Epidermal melanocyte (primary cell): Measurements from ENCODE around the gene CD46.

ENCODE experiments used
- DNase-seq: peaks from one replicate; pipeline ENCODE4 v3.0.0; 2011; ENCODE audit warnings: low spot score; ENCODE audit not compliant: insufficient read length

CD46 gene

DNA sequence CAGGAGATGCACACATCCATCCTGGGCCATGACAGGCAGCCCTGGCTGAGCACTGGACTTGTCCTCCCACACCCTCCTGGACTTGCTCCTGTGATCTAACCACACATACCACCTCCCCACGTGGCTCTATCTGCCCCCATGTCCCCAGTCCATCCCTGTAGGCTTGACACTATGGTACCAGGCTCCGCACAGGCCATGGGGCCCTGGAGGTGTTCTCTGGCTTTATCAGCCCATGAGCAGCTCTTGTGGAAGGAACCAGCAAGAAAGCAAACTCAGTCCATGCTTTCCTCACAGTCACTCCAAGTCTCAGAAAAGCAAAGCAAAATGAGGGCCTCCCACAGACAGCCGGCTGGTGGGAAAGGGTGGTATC is 61.6 kb downstream of the CD46 start:
- no peak for DNase-seq

DNA sequence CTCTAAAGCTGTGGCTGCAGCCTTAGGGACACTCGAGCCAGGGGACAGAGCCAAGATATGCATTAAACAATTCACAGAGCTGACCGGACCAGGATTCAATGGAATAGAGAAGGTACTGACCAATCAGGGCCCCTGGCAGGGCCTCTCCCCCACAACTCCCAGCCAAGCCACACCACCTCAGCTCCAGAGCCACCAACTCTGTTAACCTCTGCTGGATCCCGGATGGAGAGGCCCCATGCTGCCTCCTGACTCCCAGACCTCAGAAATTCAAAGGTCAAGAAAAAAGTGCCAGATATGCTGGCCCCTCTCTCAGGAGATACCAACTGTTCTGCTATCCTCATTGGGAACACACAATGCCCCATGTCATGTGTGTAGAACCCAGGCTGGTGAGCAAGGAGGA is 62.1 kb downstream of the CD46 start:
- DNase-seq = no peak

DNA sequence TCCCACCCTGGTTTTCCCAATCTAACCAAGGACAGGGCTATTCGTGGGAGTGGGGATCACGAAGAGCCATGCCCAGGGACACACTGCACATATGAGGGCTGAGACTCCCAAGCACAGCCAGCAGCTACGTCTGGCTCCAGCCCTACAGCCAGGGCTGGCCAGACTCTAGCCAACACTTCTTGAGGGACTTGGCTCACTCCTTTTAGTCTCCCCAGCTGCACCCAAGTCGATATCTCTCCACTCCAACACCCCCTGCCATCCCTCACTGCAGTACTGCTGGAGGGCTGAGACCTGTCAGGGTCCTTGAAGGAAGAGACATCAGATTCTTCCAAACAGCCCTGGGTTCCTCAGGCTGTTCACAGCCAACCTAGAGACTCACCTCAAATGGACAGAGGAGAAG is 62.6 kb downstream of the CD46 start:
- DNase-seq = no peak

DNA sequence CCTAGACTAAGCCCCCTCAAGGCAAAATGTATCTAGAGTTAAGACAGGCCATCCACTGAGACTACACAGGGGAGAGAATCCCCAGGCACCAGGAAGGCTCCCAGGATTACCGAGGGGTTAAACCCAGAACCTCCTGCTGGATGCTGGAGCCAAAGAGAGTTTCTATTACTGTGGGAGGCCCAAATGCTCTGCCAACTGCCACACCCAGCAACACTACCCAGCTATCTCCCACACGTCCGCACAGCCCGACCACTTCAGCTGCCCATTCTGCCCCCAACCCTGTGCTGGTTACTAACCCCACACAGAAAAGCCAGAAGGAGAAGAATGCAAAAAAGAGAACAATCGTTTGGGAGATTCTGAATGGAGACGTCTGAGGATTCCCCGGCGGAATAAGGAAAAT is 63.6 kb downstream of the CD46 start:
- no peak for DNase-seq

DNA sequence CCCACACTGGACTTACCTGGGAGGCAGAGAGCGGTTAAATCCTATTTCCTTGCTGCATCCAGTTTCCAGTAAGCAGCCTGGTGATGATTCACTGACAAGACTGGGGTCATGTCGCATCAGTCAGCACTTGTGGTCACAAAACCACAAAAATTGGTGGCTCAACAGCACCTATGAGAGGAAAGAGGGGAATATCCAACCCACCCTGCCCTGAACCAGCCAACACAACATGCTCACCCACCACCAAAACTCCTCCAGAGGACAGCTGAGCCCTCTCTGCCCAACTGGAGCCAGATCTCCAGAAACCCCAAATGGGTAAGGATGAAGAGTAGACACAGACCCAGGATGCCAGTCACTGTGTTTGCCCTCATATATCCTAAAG is 64.0 kb downstream of the CD46 start:
- no peak for DNase-seq

DNA sequence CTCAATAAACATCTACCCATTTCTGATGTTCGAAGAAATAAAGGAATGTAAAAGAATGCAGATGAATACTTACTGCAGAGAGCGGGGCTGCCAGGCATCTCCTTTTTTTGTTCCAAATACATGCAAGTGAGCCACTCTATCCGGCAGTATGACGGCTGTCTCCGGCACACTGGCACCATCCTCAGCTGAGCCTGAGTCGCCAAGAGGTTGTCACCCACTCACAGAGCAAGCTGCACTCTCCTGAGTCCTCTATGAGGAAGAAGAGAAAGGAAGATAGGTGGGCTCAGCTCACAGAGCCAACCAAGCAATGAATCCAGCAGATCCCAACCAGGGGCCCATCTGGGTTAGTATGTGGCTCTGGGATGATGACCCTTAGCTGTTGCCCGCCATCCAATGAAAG is 65.3 kb downstream of the CD46 start:
- DNase-seq = no peak

DNA sequence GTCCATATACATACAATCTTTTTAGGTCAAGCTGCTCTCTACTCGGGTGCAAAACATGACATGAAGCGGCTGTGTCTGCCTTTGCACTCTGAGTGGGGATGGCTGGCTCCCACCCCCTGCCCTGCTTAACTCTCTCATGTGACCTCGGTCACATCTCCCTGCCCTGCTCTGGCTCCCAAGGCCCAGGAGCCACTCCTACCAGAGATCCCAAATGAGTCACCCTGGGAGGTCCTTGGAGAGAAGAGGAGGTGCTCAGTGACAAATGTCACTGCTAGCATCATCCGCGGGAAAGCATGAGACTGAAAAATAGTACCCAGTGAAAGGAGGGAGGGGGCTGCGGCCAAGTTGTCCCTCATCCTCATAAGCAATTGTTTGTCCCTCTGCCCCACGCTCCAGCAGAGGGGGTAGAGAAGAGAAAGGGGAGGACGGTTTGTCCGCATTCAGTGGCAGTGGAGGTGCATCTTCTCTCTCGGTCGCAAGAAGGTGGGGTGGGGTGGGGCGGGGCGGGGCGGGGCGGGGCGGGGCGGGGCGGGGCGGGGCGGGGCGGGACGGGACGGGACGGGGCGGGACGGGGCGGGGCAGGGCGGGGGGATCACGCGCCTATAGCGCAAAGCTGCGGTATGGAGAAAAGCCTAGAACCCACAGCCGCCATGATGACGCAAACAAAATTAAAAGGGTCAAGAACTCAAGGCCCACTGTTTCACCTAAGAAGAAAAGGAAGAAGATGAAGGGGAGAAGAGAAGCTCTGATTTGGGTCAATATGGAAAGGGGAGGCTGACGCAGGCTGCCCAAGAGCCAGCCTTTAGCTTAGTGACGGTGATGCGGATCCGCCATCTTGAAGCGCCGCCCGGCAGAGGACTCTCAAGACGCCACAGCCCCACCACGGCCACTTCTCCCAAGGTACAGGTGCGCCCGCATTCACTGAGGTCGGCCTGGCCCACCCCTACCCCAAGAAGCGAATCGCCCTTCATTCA is 66.2 kb downstream of the CD46 start:
- DNase-seq = no peak

DNA sequence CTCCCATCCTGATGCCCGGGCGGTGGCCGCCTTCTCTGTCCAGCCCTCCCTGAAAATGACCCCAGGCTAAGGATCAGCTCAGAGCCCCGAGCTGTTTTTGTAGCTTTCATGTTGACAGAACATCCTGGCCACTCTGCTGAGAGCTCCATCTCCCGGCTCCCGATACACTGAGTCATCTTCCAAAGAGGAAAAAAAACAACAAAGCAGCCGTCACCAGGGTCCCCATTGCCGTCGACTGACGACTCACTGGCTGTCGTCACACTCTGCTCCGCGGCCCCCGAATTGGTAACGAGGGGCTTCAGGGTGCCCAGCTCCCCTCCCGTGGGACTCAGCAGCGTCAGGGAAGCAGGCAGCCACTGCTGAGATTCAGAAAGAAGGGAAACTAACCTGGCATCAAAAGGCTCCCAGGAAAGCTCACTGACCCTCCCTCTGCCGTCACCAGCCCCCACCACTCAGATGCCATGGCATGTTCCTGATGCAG is 67.2 kb downstream of the CD46 start:
- DNase-seq = no peak

DNA sequence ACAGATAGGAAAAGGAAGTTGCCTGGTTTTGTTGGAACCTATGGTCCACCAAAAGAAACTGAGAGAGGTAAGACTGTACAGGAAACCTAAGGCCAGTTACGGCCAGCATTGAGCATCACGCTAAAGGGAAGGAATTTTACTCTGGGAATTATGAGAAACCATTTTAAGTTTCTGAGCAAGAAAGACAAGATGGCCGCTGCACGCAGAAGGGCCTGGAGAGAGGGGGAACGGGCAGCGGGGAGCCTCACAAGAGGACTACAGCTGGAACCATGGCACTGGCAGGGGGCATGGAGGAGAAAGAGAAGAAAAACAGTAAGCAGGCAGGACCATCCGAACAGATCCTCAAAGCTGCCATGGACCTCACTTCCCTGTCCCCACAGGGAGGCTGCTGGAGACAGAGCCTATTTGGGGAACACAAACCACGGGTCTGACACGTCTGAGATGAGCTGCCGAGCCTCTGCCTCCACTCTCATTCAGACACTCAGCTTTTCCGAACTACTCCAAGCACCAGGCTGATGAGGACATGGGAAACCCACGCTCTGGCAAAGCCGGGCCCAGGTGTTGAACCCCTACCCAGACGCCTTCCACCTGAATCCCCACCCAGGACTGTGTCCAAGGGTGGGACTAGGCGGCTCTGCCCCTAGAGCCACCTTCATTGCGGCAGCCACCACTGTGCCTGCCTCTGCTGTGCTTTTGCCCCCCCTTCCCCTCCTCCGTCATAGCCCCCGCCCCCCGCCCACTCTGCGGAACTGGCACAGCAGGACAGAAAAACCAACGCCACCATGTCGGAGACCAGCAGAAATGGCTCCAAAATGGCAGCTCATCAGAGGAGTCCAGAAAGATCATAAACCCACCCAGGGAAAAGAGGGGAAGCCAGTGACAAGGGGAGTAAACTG is 69.0 kb downstream of the CD46 start:
- no peak for DNase-seq

DNA sequence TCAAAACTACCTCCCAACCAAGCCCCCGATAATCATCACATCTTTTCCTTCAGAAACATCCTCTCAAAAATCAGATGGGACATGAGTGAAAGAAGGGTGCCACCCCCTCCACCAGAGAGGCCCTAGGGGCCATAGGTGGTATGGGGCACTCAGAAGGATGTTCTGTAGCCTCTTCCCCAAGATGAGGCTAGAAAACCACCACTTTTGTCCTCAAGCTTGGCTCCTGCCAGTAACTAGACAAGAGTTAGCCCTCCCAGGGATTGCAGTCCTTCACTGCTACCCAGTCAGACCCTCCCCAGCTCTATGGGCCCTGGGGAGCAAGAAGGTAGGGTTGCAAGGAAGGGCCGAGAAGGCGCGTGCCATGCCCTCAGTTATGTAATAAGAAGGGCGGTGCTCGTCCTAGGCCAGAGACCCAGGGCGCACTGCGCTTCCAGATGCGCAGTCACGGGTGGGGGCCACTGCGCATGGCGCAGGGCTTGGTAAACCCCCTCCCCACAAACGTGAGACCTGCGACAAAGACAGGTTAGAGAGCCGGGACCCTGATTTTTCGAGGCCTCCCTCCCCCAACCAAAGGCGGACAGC is 69.7 kb downstream of the CD46 start:
- no peak for DNase-seq

DNA sequence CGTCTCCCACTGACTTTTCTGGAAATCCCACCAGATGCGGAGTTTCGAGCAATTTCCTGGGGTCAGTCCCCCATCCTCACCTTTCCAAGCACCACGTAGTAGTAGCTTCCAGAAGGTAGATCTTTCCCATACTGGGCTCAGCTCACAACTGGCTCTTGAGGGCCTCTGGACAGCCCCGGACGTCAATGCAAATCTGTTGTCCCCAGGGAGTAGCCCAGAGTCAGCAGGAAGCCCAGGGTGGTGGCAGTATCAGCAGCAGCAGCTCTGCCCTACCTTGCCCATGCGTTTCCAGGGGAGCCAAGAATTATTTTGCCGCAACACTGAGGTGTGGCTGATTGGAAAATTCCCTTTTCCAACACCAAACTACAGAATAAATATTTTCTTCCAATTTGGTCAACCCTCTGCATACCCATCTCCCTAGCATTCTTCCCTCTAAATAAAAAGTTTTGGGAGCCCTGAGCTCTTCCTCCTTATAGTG is 70.3 kb downstream of the CD46 start:
- no peak for DNase-seq

DNA sequence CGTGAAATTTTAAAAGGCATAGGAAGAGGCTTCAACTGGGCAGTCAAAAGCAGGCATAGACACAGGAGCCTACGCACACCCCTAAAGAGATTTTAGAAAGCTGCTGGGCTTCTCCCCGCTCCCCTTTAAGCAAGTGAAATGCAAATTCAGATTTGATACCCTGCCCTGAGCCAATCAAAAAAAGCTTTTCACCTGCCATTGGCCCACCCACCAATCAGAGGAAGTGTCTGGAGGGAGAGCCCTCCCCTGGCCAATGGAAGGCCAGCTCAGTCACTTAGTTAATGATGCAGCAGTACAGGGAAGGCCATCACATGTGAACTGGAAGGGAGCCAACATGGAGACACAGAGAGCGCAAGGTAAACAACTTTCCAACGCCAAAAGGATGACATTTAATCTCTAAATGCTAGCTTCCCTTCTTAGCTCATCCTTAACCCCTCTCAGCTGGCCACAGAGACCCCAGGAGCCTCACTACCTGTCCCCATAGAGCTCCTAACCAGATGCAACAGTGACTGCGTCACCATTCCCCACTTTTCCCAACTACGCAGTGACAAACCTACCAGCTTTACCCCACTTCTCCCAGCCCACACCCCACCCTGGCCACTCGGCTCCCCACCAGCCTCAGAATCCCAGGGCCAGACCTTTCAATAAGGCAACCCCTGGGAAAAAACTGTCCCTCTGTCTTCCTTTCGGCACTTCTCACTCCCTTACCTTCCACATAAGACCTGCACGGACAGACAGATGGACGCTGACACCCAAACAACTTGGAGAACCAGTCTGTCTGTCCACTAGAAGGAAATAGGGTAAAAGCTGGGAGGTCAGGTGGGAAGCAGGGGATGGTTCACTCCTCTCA is 71.0 kb downstream of the CD46 start:
- DNase-seq = no peak

DNA sequence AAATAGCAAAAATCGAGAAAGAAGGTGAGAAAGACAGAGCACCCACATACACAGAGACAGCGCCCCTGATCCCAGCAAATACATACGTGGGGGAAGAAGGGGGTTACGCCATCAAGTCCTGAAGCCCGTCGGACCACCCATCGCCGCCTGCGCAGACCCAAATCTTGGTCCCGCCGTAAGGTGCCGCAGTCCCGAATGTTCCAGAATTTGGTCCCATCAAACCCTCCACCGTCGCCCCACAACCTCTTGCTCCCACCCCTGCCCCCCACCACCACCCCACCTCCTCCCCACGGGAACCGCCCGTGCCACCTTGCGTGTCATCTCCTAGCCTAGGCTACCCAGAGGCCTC is 71.7 kb downstream of the CD46 start:
- no peak for DNase-seq

DNA sequence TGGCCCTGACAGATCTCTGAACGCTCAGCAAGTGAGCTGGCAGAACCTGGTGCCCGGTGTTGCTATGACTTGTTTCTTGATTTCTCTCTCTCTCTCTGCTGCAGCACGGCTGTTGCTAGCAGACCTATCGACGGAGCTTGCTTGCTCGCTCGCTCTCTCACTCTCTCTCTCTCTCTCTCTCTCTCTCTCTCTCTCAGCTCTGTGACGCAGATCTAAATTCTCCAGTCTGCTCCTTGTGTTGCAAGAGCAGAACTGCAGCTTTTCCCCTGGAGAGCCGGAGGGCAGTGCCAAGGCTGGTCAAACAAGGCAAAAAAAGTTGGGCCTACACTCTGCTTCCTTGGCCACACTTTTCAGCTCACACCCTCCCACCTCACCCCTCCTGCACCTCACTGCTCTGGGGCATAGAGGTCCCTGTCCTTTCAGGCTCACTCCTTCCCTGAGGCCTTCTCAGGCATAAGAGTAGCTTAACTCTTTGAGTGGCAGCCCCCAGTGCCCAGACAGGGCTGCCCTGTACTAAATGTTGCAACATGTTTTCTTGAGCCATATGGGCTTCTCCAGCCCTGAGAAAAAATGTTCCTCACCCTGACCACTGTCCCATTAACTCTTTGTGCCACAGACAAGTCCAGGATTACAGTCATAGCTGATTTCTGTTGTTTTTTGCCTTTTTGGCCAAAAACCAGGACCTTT is 72.2 kb downstream of the CD46 start:
- peak; percentile 87 for DNase-seq

DNA sequence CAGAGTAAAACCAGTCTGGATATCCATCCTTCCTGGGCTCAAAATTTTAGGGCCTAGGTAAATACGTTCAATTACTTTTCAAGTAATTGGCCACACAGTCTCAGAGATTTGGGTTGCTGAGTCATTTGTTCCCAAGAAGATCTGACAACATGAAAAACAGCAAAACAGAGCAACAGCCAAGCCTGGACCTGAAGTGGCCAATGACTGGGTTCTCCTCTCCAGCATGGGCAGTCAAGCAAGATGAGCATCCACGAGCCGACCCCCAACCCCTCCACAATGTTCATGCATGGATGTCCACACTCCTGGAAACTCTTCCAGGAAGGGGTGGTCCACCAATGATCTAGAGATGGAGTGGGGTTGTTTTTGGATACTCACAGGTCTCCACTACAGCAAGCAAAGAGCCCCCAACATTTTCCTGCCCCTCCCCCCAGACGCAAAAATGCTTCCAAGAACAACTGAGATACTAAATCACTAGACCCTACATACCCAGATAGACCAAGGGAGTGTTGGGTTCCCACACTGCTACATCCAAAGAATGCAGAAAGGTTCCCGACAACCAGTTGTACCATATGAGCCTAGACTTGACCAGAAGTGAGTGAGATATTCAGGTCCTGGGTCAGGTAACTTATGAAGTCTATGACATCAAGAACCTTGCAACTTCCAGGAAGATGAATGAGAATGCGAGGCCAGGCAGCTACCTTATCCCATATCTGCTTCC is 73.0 kb downstream of the CD46 start:
- no peak for DNase-seq

DNA sequence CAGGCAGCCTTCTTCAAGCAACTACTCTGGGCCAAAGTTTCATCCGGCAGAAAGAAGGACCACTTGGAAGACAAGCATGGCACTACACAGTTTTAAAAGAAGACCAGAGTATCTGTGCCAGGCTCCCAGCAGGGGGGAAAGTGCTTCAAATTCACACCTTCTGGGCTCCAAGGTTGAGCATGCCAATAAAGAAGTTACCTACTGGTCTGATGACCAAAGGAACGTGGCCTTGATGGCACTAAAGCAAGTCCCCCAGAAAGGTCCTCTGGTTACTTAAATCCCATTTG is 73.5 kb downstream of the CD46 start:
- no peak for DNase-seq

DNA sequence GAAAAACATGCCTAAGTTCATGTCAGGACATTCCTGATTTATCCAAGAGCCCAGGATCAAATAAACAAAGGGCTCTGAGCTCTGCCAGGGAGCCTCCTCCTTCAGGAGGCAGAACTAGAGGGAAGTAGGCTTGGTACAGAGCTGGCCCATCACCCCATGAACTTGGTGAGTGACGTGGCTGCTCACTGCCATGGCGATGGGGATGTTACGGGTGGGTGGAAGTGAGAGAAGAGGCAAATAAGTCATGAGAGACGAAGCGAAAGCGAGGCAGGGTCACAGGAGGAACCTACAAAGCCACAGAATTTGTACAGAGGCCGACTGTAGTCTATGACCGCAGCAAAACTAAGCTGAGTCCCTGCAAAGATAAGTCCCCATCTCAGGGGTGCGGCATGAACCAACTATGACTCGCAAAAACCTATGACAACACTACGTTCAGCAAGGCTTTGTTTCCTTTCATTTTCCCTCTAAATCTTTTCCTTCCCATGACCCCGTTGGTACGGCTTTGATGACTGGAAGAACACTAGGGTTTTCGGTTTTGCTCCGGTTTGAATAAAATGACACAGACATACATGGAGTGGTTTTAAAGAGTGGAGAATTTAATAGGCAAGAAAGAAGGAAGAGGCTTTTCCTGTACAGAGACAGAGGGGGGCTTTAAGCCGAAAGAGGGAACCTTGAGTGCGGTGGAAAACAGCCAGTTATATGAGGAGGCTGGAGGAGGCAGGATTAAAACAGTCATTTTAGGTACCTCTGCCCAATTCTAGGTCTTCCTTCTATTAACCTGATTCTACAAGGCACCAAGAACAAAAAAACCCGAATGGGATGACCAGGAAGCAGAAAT is 74.1 kb downstream of the CD46 start:
- DNase-seq = no peak

DNA sequence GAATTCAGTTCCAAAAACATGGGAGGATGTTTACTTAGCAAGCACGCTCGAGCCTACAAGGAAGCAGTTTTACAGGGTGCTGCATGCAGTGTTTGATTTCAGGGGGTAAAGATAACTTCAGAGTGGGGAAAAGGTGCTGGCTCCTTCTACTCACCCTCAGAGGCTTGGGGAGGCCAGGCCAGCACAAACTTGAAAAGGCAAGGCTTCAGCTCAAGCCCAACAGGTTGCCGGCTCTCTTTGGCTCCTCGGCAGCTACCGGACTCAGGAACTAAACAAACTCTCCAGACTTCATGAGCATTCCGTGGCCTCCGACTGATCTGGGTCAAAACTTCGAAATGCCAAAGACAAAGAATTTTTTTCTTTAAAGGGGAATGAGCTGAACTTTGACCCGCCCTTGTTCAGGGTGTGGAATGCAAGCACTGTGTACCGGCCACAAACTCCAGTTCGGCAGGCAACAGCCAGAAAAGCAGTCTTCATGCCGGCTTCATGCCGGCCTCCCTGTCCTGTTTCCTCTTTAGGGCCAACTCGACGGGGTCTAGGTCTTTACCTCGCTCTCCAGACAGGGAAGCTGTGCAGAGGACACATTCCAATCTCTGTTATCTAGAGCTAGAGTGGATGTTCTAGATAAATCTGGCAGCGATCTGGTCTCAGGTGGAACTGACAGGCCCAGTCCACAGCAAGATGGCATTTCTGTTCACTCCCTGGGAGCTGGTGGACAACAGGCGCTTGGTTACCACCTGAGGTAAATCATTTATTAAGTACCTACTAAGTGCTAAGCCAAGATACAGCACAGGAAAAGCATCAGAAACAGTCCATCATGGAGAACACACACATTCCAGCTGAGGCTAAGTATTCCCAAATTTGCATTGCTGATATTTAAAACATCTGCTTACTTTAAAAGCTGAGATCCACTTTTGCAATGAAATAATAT is 75.0 kb downstream of the CD46 start:
- DNase-seq = no peak
